GM23338 (cell line): ENCODE measurements around the gene DNAH11.

Source experiments
- CREB1 ChIP-seq: fragments of 250-450 bp; sonication (Bioruptor Pico); IDR thresholded peaks from 2 replicates; pipeline ENCODE4 v1.5.0; 2020; ENCODE audit warnings: low read depth, mild to moderate bottlenecking, moderate library complexity
- CTCF ChIP-seq, 2 experiments: fragments of 200-600 bp in 1 of 2; sonication (generic) in 1 of 2; conservative IDR thresholded peaks; 2 replicates each; pipeline versions ENCODE4 v1.5.1 to v1.6.1; 2016 to 2017; ENCODE audit warnings: antibody characterized with exemption in 2 of 2, low read depth in 2 of 2, mild to moderate bottlenecking in 2 of 2, moderate library complexity in 1 of 2
- EZH2phosphoT487 ChIP-seq: fragments of 200-600 bp; sonication (generic); IDR thresholded peaks from one replicate; pipeline ENCODE4 v1.8.1; 2018; ENCODE audit warnings: antibody characterized with exemption; ENCODE audit not compliant: unreplicated experiment
- NANOG ChIP-seq: IDR thresholded peaks from 2 replicates; pipeline ENCODE4 v1.6.1; 2016; ENCODE audit warnings: antibody characterized with exemption, borderline replicate concordance
- POLR2AphosphoS5 ChIP-seq: IDR thresholded peaks from 2 replicates; pipeline ENCODE4 v1.6.1; 2016; ENCODE audit warnings: antibody characterized with exemption, low read depth

- no peak for TF ChIP-seq CTCF (conservative IDR thresholded peaks at IDR 0.05; ENCODE audit: low read depth in 2 of 2)
- TF ChIP-seq CREB1 (CRISPR knock-in tag): no peak
- no peak for TF ChIP-seq EZH2phosphoT487
- no peak for TF ChIP-seq POLR2AphosphoS5
- TF ChIP-seq NANOG: no peak
Observed at GRCh38 chr7:21898265-21898930, 355.6 kb downstream of the DNAH11 start.
